Hematopoietic multipotent progenitor cell treated with erythropoietin and hydrocortisone succinate and interleukin-3 and kit ligand, for 6 days (in vitro differentiated cells): ENCODE results near the gene NAA15.
"Not testable (repeated sequence)": the region's sequence is repeated elsewhere in the genome, so short reads cannot be mapped to it uniquely, and the experiment has no call there.

ENCODE experiments used
- DNase-seq: peaks from one replicate; pipeline ENCODE4 v3.0.0-alpha.2; 2015

The NAA15 gene

GRCh38 chr4:139301113-139301820, at the start of gene NAA15:
NAA15 (plus strand) TSS chr4:139301505; CDS start chr4:139301778, 273 bp downstream.
- DNase-seq, result peak; percentile 99

- no peak for DNase-seq
Measured at GRCh38 chr4:139253046-139253445, 48.3 kb upstream of the NAA15 start.

- no peak for DNase-seq
Measured at GRCh38 chr4:139253713-139254112, 47.6 kb upstream of the NAA15 start.

- DNase-seq, result not testable (repeated sequence)
Measured at GRCh38 chr4:139255581-139255980, 45.7 kb upstream of the NAA15 start.

- no peak for DNase-seq
Measured at GRCh38 chr4:139256349-139256748, 45.0 kb upstream of the NAA15 start.

- no peak for DNase-seq
Measured at GRCh38 chr4:139265654-139266053, 35.7 kb upstream of the NAA15 start.

- no peak for DNase-seq
Measured at GRCh38 chr4:139266208-139266582, 35.1 kb upstream of the NAA15 start.

GRCh38 chr4:139266583-139267257, 34.6 kb upstream of the NAA15 start:
- DNase-seq, result peak; percentile 89

- no peak for DNase-seq
Measured at GRCh38 chr4:139267301-139267700, 34.0 kb upstream of the NAA15 start.

GRCh38 chr4:139273835-139274234, 27.5 kb upstream of the NAA15 start:
- DNase-seq, result no peak

- DNase-seq, result no peak
Measured at GRCh38 chr4:139274790-139275189, 26.5 kb upstream of the NAA15 start.

- DNase-seq, result no peak
Measured at GRCh38 chr4:139275281-139275735, 26.0 kb upstream of the NAA15 start.

GRCh38 chr4:139278485-139278884, 22.8 kb upstream of the NAA15 start:
- no peak for DNase-seq

- no peak for DNase-seq
Measured at GRCh38 chr4:139278912-139279759, 22.2 kb upstream of the NAA15 start.

- DNase-seq, result peak; percentile 42
Measured at GRCh38 chr4:139279760-139280620, 21.3 kb upstream of the NAA15 start, which contains the start of gene MGARP. MGARP (minus strand) TSS chr4:139280225; CDS start chr4:139280158, 67 bp downstream.

GRCh38 chr4:139282065-139282720, 19.1 kb upstream of the NAA15 start:
- DNase-seq, result no peak

- no peak for DNase-seq
Measured at GRCh38 chr4:139282721-139283075, 18.6 kb upstream of the NAA15 start.

- no peak for DNase-seq
Measured at GRCh38 chr4:139286186-139286698, 15.1 kb upstream of the NAA15 start.

GRCh38 chr4:139295206-139295941, 5.9 kb upstream of the NAA15 start:
- DNase-seq, result peak; percentile 97

- DNase-seq, result no peak
Measured at GRCh38 chr4:139295942-139296299, 5.4 kb upstream of the NAA15 start.

GRCh38 chr4:139297001-139297410, 4.3 kb upstream of the NAA15 start:
- DNase-seq, result no peak
